Measurements from ENCODE around the gene ERG.

- TF ChIP-seq REST (IDR thresholded peaks at IDR 0.05; ENCODE audit: insufficient read depth in 1 of 2, low read depth in 2 of 2, low read length in 2 of 2) (0 out of 4 replicates have a peak, but pooled peaks of 1 of the 2 experiments have one; percentile 12), SIN3A (IDR thresholded peaks at IDR 0.05; ENCODE audit: borderline replicate concordance, insufficient read depth, low read length) (no peak)
Observed at GRCh38 chr21:38444691-38445090, 53.6 kb downstream of the ERG start.
